ENCODE data around the gene MYO9B.

The MYO9B gene

GRCh38 chr19:17259934-17260333, 184.4 kb downstream of the MYO9B start:
- H3K27me3 ChIP-seq (ENCODE audit: insufficient read depth, low read length), result no peaks in the 10 kb centered on the region; the same call in 1 of the 2 replicates
- H3K9me2 ChIP-seq (ENCODE audit: low read depth, low read length), result no peaks in the 10 kb centered on the region
- no peaks in the 10 kb centered on the region for H3K36me3 ChIP-seq (ENCODE audit: insufficient read depth, low read length)
- H4K20me1 ChIP-seq (ENCODE audit: insufficient read depth, low read length), result no peaks in the 10 kb centered on the region
- H3K79me2 ChIP-seq (ENCODE audit: insufficient read depth, low read length), result no peaks in the 10 kb centered on the region
- H3K27ac ChIP-seq (ENCODE audit: low read depth, low read length, poor library complexity, severe bottlenecking), result no peak overlapping the region
- peaks cover 20% of the 10 kb centered on the region for H3K4me1 ChIP-seq (ENCODE audit: insufficient read depth, low read length, severe bottlenecking)
- H3K9ac ChIP-seq (ENCODE audit: low read length), result no peak overlapping the region
- no peak overlapping the region for H3K4me2 ChIP-seq (ENCODE audit: low read length)
- no peak overlapping the region for H2AFZ ChIP-seq (ENCODE audit: low read length)
- H3K4me3 ChIP-seq (ENCODE audit: low read depth, low read length, poor library complexity, severe bottlenecking), result no peak overlapping the region
- TF ChIP-seq EZH2 (IDR thresholded peaks at IDR 0.05; ENCODE audit: borderline replicate concordance, low read length), result no peak
- no peak for TF ChIP-seq CTCF (IDR thresholded peaks at IDR 0.05; ENCODE audit: low read length)
- H3F3A ChIP-seq (ENCODE audit: insufficient read depth, low read length), result no peaks in the 10 kb centered on the region
- no peaks in the 10 kb centered on the region for H3K9me3 ChIP-seq (ENCODE audit: low read length)

GRCh38 chr19:17260842-17261325, 185.3 kb downstream of the MYO9B start:
- Histone ChIP-seq H2AFZ (ENCODE audit: low read length) (no peak overlapping the region), H4K20me1 (ENCODE audit: insufficient read depth, low read length) (no peaks in the 10 kb centered on the region), H3F3A (ENCODE audit: insufficient read depth, low read length) (no peaks in the 10 kb centered on the region), H3K4me3 (ENCODE audit: low read depth, low read length, poor library complexity, severe bottlenecking) (no peak overlapping the region), H3K9me2 (ENCODE audit: low read depth, low read length) (no peaks in the 10 kb centered on the region), H3K27ac (ENCODE audit: low read depth, low read length, poor library complexity, severe bottlenecking) (peak overlapping the region; percentile 62), H3K27me3 (ENCODE audit: insufficient read depth, low read length) (no peaks in the 10 kb centered on the region; the same call in 1 of the 2 replicates), H3K36me3 (ENCODE audit: insufficient read depth, low read length) (no peaks in the 10 kb centered on the region), H3K9ac (ENCODE audit: low read length) (peak overlapping the region; percentile 36; the same call in 1 of the 2 replicates), H3K4me1 (ENCODE audit: insufficient read depth, low read length, severe bottlenecking) (peaks cover 30% of the 10 kb centered on the region), H3K9me3 (ENCODE audit: low read length) (no peaks in the 10 kb centered on the region), H3K4me2 (ENCODE audit: low read length) (no peak overlapping the region), H3K79me2 (ENCODE audit: insufficient read depth, low read length) (no peaks in the 10 kb centered on the region)
- TF ChIP-seq CTCF (IDR thresholded peaks at IDR 0.05; ENCODE audit: low read length), result peak; percentile 94
- no peak for TF ChIP-seq EZH2 (IDR thresholded peaks at IDR 0.05; ENCODE audit: borderline replicate concordance, low read length)

- Histone ChIP-seq H3K9me2 (ENCODE audit: low read depth, low read length) (no peaks in the 10 kb centered on the region), H3K27me3 (ENCODE audit: insufficient read depth, low read length) (no peaks in the 10 kb centered on the region), H3K79me2 (ENCODE audit: insufficient read depth, low read length) (0 out of 2 replicates have a peak, but pooled peaks cover under 1% of the 10 kb centered on the region), H3K9ac (ENCODE audit: low read length) (no peak overlapping the region), H3K27ac (ENCODE audit: low read depth, low read length, poor library complexity, severe bottlenecking) (no peak overlapping the region), H3K4me1 (ENCODE audit: insufficient read depth, low read length, severe bottlenecking) (peaks cover 40% of the 10 kb centered on the region), H3K4me3 (ENCODE audit: low read depth, low read length, poor library complexity, severe bottlenecking) (no peak overlapping the region), H3K4me2 (ENCODE audit: low read length) (no peak overlapping the region), H2AFZ (ENCODE audit: low read length) (no peak overlapping the region), H3K9me3 (ENCODE audit: low read length) (no peaks in the 10 kb centered on the region), H3K36me3 (ENCODE audit: insufficient read depth, low read length) (no peaks in the 10 kb centered on the region), H4K20me1 (ENCODE audit: insufficient read depth, low read length) (no peaks in the 10 kb centered on the region), H3F3A (ENCODE audit: insufficient read depth, low read length) (no peaks in the 10 kb centered on the region)
- no peak for TF ChIP-seq EZH2 (IDR thresholded peaks at IDR 0.05; ENCODE audit: borderline replicate concordance, low read length)
- TF ChIP-seq CTCF (IDR thresholded peaks at IDR 0.05; ENCODE audit: low read length), result no peak
Measured at GRCh38 chr19:17262557-17262956, 187.0 kb downstream of the MYO9B start.
